GM12873 (cell line): Measurements from ENCODE around the gene ITGA6.

Experiments used
- TF ChIP-seq, protein P1 (sequence below): IDR thresholded peaks from 2 replicates; pipeline ENCODE4 v1.5.1; 2012; ENCODE audit warnings: low read depth, mild to moderate bottlenecking, moderate library complexity, low read length, control low read depth; ENCODE audit not compliant: insufficient read depth; ENCODE audit errors: missing control alignments

ITGA6 gene

DNA sequence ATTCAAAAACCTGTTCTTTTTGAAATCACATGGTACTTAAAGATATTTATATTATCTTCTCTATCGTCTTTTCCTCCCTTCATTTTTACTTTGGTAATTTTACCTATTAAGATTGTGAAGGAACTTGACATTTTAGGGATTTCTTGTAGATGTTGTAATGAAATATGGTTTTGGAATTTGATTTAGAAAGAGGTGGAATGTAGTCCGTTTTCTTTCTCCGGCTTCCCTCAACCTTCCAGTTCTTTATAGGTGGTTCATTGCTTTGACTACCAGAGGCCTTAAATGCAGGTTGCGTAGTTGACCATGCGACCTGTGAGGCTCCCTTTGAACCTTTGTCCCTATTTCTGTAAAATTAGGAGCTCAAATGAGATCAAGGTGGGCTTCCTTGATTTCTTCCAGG lies 24.5 kb downstream of the ITGA6 start:
- TF ChIP-seq, protein P1, sequence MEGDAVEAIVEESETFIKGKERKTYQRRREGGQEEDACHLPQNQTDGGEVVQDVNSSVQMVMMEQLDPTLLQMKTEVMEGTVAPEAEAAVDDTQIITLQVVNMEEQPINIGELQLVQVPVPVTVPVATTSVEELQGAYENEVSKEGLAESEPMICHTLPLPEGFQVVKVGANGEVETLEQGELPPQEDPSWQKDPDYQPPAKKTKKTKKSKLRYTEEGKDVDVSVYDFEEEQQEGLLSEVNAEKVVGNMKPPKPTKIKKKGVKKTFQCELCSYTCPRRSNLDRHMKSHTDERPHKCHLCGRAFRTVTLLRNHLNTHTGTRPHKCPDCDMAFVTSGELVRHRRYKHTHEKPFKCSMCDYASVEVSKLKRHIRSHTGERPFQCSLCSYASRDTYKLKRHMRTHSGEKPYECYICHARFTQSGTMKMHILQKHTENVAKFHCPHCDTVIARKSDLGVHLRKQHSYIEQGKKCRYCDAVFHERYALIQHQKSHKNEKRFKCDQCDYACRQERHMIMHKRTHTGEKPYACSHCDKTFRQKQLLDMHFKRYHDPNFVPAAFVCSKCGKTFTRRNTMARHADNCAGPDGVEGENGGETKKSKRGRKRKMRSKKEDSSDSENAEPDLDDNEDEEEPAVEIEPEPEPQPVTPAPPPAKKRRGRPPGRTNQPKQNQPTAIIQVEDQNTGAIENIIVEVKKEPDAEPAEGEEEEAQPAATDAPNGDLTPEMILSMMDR = no peak

DNA sequence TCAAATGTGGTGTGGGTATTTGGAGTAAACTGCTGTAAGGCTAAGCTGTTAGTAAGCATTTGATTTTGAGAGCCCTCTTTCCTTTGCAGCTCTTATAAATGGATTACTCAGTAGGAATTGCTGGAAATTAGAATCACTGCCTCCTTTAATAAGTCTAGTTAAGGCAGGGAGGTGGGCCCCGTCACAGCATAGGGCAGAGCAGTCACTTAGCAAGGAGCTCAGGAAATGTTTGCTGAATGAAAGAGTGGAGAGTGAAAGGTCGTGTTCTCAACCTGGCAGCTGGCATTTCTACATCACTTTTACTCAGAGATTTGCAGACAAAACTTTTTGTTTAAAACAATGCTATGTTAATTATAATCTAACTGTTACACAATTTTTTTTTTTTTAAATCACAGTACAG lies 25.5 kb downstream of the ITGA6 start:
- TF ChIP-seq, protein P1 = no peak

DNA sequence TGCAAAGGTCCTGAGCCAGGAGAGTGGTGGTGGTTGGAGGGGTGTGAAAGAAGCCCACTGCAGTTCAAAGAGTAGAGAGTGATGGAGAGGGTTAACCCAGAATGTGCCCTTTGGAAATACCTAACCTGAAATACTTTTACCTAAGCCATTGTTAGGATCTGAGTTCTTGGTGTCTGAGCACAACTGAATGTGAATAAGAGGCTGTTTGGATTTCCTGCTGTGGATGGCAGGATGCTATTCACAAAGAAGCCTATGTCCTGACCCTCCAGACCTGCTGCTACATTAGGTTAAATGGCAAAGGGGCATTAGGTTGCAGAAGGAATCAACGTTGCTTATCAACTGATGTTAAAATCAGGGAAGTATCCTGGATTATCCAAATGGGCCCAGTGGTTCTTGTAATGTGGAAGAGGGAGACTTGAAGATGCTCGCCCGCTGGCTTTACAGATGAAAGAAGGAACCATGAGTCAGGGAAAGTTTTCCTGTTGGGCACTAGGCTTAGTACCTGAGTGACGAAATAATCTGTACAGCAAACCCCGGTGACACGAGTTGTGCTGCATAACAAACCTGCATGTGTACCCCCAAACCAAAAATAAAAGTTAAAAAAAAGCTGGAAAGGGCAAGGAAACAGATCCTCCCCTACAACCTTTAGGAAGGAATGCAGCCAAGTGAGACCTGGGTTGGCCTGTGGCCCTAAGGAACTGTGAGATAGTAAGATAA lies 27.2 kb downstream of the ITGA6 start:
- TF ChIP-seq, protein P1 = no peak

DNA sequence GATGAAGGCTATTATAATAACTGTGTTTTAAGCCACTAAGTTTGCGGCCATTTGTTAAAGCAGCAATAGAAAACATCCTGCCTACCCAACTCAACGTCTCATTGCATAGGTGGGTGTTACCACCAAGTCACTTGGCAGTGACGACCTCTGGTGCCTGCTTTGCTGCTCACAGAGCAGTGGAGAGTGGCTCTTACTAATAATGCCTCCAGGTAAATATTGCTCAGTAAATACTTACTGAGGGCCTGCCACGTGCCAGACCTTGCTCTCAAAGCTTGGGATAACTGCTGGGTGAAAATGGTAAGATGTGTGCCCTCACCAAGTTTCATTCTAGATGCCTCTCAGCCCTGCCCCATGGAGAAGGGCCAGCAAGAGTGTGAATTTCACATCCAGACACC lies 27.7 kb downstream of the ITGA6 start:
- TF ChIP-seq, protein P1 = no peak

DNA sequence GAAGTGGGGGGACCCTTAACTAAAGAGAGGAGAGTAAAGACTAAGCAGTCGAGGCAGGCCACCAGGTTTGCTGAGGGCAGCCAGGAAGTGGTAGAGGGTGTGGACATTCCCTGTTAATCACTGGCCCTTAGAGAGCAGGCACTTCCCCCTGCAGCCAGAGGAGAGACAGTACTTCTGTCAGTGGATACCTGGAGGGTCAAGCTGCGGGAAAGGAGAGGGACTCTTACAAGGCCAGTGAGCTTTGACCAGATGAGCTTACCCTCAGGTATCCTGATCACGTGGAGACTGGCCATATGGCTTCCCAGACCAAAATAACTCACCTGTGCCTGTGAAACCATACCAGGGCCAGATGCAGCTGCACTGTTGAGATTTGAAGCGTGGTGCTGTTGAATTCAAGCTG lies 28.6 kb downstream of the ITGA6 start:
- TF ChIP-seq, protein P1 = no peak

DNA sequence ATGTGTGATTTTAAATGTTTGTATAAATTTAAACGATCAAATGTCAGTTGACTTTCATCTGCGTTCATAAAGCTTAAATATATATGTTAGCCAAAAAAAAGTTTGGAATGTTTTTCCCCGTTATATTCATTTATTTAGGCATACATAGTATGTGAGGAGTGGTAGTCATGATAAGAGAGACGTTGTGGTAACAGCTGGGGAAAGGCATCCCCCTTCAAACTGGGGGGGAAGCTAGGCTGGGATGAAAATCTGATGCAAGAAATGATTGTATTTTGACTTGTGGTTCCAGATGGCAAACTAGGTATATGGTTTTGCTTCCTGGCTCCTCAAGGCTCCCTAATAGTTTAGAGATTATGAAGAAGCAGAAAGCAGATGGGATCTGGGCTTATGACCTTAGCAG lies 30.1 kb downstream of the ITGA6 start:
- TF ChIP-seq, protein P1 = no peak

DNA sequence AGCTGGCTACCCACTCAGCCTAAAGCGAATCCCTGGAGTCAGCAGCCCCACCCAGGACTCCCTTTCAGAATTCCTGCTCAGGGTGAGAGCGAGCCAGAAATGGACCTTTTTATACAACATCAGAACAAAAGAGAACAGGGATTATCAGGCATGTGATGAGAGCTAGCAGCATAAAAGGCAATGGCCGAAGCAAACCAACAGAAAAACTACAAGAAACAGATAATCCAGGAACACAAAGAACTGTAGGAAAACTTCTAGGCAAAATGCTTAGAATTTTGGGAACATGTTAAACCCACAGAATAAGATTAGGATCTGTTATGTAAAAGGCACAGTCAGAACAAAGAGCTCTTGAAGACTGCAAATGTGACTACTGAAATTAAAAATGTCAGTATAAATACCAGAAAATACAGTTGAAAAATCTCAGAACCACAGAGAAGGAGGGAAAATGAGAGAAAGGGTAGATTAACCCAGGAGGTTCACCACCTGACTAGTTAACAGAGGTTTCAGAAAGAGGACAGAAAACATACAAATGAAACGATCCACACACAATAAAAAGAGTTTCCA lies 31.3 kb downstream of the ITGA6 start:
- TF ChIP-seq, protein P1 = no peak
